HG02852 (cell line): Measurements from ENCODE around the gene ANKH.
A peak's percentile ranks its signal among the peaks of the same experiment; 100 is the strongest.

ENCODE experiments used
- ATAC-seq: cut with Tn5 transposase; IDR thresholded peaks from one replicate; pipeline ENCODE4 v1.9.1; 2021; ENCODE audit warnings: mild to moderate bottlenecking, moderate library complexity; ENCODE audit not compliant: unreplicated experiment

The ANKH gene

DNA sequence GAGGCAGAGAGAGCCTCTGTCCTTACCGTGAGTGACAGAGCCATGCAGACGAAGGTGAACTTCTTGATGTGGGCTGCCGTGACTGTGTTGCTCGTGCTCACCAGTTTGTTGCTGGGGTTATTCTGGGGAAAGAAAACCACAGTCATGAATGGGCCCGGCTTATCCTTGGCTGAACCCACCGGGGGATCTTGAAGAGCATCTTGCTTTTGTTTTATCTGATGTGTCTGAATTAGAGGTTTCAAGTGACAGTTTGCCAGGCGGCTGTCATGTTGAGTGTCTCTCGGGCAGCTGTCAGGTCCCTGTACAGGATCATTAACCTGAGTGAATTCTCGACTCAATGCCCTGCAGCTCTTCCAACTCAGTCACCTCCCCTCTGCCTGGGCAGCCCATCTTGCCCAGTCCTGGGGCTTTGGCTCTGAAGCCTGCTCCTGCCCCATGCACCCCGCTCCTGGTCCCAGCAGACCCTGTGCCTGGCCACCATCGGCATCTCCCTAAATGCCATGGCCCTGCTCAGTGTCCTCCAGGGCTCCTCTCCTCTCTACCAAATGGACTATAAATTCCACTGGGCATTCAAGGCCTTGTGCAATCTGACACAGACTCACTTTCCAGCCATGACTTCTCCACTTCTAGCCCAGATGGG lies 129.7 kb downstream of the ANKH start:
- ATAC-seq = no peak

DNA sequence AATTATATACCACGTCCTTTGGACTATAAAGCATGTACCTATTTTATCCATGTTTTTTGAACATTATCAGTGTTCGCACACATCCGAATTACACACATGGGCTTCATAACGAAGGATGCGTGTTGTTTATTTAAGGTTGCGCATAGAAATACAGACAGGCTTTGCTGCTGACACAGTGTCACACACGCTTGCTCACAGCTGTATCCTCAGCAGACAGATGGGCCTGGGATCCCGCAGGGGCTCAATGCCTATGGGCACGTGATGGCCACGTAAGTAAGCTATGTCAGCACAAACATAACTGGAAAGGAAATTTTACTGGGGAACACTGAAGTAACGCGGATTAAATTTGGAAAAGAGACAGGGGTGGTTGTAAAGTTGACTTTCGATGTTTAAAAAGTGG lies 130.4 kb downstream of the ANKH start:
- no peak for ATAC-seq

DNA sequence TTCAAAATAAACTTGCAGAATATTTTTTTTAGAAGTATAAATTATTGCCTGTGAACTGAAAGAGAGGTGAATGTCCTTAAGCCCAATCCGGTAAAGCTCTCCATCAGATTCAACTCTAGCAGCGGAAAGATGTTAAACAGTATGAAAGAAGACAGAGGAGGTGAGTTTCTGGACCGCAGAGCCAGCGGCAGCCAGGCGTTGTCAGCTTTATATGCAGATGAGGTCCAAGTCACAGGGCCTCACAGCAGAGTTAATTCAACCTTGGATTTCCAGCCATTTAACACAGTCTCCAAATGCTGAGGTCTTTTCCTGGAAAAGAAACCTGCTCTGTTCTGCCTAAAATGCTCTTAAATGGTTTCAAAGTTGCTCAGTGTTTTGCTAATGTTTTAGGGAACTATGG lies 131.6 kb downstream of the ANKH start:
- ATAC-seq = no peak

DNA sequence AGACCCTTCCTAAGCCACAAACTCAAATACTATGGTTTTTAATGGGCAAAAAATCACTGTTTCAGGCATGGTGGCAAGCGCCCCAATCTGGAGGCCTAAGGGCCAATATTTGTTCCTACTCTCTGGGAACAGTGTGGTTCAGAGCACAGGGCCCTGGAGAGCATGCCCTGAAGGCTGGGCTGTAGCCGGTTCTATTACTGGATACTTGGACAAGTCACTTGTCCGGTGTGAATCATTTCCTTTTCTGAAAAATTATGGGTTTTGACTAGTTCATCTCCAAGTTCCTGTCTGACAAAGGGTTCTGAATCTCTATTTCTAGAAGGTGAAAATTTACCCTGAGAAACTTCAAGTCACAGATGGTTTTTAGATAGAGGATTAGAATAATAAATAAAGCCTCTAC lies 132.0 kb downstream of the ANKH start:
- ATAC-seq = no peak

DNA sequence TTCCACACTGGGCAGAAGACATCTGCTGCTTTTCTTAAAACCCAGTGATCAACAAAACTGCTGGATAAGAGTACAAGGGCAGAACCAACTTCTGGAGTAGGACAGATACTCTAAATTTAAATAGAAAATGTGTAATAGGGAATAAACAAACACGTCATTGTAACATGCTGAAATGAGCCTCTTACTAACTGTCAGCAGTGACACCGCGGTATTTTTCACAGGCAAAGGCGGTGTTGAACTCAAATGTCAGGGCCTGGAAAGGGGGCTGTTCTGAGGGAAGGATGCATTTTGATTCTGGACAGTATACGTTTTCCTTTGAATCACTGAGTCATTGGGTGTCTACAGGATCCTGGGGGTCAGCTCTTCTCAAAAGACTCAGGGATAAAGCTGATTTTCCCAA lies 133.5 kb downstream of the ANKH start:
- no peak for ATAC-seq

DNA sequence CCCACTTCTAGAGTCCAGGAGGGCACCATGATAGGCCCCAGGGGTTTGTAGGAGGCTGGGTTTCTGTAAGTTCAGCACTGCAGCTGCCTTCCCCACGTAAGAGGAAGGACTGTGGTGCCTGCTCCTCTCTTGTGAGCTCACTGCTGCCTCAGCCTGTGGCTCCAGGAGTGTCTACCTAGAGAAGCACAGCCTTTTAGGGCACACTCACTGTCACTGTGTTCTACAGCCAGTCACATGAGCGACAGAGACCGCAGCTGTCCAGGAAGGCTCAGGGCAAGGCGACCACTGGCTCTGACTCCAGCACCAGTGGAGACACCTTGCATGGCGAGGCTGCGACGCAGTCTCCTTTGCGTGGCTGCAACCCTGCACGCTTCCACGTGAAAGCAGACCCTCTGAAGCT lies 134.3 kb downstream of the ANKH start:
- no peak for ATAC-seq

DNA sequence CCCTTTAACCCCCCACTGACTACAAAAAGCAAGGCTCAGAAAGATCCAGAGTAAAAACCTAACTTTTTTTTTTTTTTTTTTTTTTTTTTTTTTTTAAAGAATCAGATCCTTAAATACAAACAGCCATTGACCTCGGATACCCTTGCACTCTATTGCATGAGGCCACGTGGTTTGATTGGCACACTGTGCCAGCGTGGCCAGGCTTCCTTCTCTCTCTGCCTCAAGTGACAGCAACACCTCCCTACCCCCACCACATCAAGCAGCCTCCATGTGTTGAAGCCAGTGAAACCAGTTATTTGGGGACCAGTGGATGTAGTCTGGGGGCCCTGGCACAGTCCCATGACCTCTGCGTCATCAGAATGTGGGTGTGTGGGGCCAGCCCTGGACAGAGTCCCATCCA lies 135.6 kb downstream of the ANKH start:
- no peak for ATAC-seq

DNA sequence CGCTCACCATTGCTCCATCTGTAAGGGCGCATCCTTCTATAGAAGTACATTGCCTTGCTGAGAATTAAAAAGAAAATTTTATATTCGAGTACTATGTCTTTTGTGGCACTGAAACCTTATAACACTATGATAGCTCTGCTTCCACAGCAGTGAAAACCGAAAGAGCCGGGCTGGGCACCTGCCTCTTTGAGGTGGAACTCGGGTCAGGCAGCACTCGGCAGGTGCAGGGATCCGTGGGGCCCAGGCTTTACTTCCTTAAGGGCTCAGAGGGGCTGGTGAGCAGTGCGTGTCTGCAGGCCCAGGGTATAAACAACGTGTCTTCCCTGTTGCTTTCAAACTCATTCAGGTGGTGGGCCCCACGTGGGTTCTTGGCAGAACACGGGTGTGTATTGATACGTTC lies 137.2 kb downstream of the ANKH start:
- ATAC-seq = no peak

DNA sequence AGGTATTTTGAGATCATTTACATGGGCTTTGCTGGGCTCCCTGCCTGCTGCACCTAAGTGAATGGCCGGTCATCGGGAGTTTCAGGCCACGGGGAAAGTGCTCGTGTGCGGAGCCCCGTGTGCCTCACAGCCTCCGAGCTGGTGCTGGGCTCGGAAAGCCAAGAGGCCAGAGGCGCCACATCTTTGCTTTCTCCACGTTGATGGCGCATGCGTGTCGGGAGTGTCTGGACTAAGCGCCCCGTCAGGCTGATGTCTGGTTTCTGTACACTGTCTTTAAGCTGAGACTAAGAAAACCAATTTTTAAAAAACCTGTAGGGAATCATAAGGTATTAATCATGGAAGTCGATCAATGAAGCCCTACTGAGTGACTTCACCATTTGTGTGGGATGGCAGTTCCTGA lies 137.9 kb downstream of the ANKH start:
- no peak for ATAC-seq

DNA sequence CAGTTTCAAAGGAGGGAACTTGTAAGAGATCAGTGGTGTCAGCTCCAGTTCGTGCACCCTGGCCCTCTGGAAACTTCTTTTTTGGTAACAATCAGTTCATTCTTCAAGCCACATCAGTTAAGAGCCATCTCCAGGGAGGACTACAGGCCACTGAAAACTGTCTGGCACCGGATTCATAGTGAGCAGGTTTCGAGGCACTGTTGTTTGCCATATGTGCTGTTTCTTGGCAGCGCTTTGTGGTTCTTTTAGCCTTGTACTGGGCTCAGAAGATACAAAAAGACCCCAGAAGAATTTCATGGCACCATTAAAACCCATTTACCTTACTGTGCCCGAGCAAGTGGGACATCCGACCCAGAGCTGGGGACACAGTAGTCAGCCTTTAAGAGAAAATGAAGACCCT lies 138.6 kb downstream of the ANKH start:
- no peak for ATAC-seq

DNA sequence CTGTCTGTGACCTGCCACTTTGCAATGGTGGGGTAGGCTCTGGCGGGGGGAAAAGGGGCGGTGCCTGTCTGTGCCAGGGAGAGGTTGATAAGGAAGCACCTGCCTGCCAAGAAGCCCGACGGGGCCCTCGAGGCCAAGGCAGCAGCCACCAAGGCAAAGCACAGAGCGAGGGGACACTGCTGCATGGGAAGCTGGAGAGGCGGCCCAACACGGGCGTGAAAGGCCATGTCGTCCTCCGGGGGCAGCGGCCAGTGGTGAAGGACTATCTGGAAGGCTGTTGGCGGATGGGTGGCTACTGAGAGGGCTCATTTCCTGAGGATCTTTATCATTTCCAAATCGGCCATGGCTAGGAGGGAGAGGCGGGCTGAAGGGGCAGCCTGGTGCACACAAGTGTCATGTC lies 140.7 kb downstream of the ANKH start:
- no peak for ATAC-seq

DNA sequence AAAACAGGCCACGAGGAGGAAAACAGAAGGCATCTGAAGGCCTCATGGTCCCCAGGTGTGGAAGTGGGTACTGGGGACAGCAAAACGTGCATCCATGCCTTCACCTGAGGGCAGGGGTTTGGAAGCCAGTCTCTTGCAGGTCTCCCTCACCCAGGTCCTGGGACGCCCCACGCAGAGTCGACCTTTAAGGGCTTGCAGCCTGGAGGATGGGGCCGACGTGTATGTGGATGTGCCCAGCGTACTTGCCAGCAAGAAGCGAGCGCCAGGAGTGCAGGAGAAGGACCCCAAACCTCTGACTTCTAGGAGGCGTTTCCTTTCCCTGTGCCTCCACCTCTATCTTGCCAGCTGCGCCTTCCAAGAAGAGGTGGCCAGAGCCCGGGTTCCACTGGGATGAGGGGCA lies 141.1 kb downstream of the ANKH start:
- ATAC-seq = no peak

DNA sequence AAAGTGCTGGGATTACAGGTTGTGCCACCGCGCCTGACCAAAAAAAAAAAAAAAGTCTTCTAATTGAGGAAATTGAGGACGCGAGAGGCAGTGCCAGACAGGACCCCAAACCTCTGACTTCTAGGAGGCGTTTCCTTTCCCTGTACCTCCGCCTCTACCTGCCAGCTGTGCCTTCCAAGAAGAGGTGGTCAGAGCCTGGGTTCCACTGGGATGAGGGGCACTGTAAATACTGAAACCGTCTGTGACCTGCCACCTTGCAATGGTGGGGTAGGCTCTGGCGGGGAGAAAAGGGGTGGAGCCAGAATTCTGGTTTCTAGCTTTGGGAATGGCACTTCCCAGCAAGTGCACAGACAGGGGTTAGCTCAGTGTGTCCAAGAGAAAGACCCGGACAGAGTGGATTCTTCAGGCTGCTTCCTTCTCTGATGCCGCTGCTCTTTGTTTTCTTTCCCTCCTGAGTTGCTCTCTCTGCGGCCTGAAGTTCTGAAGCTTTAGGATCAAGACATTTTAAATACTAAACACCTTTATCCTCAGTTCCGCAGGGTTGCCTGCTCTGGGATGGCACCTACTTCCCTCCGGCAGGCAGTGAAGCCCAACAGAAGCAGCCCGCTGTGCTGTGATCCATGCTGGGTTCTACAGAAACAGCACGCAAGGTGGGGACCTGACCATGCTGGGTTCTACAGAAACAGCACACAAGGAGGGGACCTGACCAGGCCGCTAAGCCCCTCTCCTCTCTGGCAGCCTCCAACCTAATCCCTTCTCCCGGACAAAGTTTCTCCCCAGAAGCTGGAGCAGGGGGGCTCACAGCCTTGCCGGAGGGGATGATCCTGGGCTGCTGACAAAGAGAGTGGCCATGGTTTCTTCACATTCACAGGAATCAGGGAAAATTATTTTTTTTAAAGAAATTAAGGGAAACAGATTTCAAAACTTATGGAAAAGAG lies 141.9 kb downstream of the ANKH start:
- no peak for ATAC-seq

DNA sequence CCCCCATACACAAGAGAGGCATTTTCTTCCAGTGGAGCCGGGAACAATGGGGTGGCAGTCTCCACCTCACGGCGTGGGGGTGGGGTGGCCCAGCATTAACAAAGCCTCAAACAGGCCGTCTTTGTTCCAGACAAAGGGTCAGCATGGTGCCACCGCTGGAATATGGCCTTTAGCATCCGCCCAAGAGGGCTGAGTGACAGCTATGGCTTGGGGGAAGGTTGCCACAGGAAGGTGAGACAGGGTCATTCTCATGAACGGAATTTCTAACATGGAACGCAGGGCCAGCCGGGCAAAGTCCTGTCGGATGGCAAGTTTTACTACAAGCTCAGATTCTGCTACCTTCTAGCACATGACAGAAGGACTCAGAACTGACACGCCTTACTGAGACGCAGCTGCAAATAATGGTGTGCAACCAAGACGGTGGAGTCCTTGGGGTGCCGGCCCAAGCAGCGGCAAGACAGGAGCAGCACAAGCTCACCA lies 143.1 kb downstream of the ANKH start:
- ATAC-seq = no peak

DNA sequence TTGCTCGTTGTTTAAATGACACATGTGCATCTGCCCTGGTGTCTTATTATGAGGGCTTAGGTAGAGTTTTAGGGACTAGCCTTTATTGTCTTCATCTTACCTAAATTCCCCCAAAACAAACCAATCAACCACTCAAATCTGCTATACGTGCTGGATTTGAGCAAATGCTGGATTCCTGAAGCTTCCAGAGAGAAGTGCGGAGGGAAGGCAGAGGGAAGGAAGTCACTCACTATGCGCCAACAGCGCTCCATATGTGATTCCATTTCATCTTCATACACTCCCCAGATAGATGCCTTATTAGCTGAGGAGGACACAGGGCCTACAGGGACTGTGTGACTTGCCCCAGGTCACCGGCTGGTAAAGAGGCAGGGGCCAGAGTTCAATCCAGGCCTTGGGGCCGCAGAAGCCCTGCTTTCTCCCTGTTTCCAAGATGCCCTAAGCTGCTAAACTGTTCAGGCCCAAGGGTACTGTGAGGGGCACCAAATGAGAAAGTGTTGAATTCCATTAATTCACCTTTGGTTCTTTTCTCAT lies 143.6 kb downstream of the ANKH start:
- ATAC-seq = no peak

DNA sequence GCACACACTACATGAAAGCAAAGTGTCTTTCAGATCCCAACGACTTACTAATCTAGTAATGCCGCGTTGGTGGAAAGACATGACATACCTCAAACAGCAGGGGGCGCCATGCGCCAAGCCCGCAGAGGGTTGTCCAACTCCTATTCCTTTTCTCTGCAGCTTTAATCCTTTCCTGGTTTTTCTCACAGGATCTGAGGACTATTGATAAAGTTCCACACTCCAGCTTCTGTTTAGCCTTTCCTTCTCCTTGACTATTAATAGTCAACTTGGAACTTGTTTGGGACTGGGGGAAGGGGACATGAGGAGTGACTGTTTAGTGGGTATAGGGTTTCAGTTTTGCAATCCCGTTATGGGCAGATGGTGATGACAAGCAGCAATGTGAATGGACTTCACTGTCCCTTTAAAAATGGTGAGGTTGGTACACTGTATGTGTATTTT lies 144.1 kb downstream of the ANKH start:
- ATAC-seq = no peak

DNA sequence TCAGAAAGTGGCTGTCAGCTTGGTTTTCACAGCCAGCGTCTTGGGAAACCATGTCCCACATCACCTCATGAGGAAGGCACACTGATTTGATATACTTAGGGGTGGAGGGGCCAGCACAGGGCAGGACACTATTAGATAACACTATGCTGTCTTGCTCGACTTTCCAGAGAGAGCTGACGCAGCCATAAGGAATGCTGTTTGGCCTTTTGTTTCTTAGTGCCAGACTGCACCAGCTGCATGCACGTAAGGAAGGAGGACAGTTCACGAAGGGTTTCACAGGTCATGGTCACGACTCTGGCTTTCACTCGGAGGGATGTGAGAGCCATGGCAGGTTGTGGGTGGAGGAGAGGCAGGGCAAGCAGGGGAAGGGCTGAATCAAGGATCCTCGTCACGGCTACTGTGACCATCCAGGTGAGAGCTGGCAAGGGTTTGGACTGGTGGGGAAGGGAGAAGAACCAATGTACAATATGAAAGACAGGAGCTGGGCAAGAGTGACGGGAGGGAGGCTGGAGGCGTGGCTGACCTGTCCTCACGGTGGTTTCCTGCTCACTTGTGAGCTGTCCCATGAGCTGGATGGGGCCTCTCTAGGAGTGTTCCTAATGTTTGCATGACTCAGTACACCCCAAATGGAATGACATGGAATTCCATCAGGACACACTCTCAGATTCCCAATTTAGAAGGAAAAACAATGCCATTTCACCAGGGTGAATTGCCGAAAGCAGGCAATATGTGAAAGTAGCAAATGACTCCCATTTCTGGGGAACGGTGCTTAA lies 145.3 kb downstream of the ANKH start:
- ATAC-seq = no peak

DNA sequence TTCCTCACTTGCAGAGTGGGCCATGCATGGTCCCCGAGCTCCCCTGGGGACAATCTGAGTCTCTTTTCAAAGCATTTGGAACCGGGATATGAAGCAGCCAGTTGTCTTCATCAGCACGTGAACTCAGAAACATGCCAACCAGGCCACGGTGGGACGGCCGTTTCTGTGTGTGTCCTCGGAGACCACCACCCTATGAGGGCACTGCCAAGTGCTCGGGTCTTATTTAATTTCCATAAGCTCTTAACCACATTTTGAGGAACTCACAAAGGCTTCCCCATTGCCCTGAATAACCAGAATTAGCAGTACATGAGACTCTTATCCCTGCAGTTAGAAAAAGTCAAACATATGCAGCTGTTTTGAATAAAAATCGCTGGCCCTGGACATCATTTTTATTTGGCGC lies 146.9 kb downstream of the ANKH start:
- no peak for ATAC-seq

DNA sequence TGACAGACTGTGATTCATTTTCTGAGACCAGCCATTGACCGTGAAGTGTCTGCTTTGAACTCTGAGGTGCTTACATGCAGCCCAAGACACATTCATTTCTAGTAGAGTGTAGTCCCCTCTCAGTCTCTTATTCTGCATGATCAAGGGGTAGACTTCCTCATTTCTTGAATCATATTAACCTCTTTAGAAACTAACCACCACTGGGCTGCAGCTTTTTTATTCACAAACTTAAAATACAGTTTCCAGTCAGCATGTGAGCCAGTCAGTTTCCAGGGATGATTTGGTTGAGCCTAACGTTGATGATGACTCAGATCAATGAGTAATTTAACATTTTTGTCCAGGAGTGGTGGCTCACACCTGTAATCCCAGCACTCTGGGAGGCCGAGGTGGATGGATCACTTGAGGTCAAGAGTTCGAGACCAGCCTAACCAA lies 147.9 kb downstream of the ANKH start:
- ATAC-seq = peak; percentile 49

DNA sequence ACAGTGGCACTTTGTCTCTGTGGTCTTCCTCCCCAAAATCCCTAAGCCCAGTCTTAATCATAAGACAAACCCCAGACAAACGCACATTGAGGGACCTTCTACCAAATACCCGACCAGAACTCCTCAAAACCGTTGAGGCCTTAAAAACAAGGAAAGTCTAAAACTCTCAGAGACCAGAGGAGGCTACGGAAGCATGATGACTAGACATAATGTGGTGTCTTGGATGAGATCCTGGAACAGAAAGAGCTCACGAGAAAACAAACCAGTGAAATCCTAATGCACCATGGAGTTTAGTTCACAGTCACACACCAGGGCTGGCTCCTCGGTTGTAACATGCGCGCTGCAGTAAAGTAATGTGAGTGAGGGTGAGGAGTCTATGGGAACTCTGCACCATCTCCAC lies 148.7 kb downstream of the ANKH start:
- no peak for ATAC-seq

DNA sequence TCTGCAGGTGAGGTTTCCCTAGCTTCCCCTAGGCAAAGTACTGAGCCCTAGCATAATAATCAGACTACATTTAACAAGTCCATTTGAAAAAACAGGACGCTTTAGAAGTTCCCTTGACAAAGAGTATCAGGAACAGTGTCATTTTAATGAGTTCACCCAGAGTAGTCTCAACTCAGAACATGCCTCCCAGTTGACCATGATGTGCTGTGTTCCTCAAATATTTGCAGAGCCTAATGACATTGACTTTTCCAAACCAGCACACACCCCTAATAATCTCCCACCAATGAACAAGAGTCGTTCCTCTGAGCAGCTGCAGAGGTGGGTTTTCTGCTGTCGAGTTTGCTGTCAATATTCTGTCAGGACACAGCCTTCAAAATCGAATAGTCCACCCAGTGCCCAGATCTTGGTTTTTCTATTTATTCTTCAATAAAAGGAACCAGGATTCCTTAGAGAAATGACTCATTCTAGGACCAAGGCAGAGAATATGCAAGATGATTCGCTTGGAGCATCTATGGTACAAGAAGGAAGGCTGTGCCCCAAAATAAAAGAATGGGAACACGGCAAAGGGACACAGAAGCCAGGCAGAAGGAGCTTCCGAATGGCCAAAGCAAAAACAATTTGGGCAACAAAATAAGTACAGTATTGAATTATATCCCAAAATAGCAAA lies 149.5 kb downstream of the ANKH start:
- ATAC-seq = no peak
